B cell (primary cell): ENCODE measurements around the gene CCDC18.

Experiments
- CTCF ChIP-seq: fragments of 200-600 bp; IDR thresholded peaks from one replicate; pipeline ENCODE4 v1.8.0; 2022; ENCODE audit warnings: antibody characterized with exemption, mild to moderate bottlenecking
- EZH2 ChIP-seq: IDR thresholded peaks from 2 replicates; pipeline ENCODE4 v1.6.1; 2012; ENCODE audit warnings: borderline replicate concordance, low read depth, mild to moderate bottlenecking, moderate library complexity, low read length; ENCODE audit not compliant: insufficient read depth, poor library complexity, severe bottlenecking

DNA sequence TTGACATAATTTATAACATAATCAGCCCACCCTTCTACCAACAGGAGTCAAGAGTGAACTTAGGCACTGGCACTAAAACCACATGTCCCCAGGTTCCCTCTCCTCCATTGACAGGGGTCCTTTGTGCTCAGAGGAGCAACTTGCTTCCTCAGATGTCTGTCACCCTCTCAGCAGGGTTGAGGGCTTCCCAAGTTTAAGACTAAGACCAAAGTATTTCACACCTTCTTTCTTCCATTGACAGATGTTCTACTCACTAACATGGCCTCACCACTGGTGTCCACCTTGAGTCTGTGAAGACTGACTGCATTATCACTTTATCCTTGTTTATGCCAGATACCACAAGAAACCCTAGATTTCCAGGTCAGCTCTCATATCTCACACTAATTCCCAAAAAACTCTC is 56.5 kb downstream of the CCDC18 start:
- no peak for TF ChIP-seq EZH2
- no peak for TF ChIP-seq CTCF
